Right lobe of liver (tissue), 6 donors: ENCODE data around the gene MCL1. TPM values are rescaled to one million over a fixed set of nuclear protein-coding genes. Genes with fewer than 3 reads are reported as not detected.

ENCODE experiments used
- ATAC-seq, 4 donors: fragments of 200-7000 bp; cut with Tn5 transposase; one replicate each; pipeline ENCODE4 v1.9.1; 2020; ENCODE audit warnings: mild to moderate bottlenecking in 4 of 4, moderate library complexity in 4 of 4
- DNase-seq, 3 donors: peaks; one replicate each; pipeline ENCODE4 v3.0.0-alpha.2; 2020
- H3K27ac ChIP-seq, 3 donors: fragments of 200-600 bp; one replicate each; pipeline ENCODE4 v1.8.0; 2022
- H3K27me3 ChIP-seq, 2 donors: fragments of 200-600 bp; one replicate each; pipeline ENCODE4 v1.8.0; 2022
- H3K36me3 ChIP-seq, 4 donors: fragments of 200-600 bp; sonication (generic) in 1 of 4; one replicate each; pipeline versions ENCODE4 v1.5.1 to v1.8.0; 2017 to 2022; ENCODE audit warnings: control low read depth in 1 of 4
- H3K4me1 ChIP-seq, 4 donors: fragments of 200-600 bp; sonication (generic) in 1 of 4; one replicate each; pipeline versions ENCODE4 v1.5.1 to v1.8.0; 2017 to 2022; ENCODE audit warnings: control low read depth in 1 of 4
- H3K4me3 ChIP-seq, 3 donors: fragments of 200-600 bp; one replicate each; pipeline ENCODE4 v1.8.0; 2022
- H3K9me3 ChIP-seq, 4 donors: fragments of 200-600 bp; sonication (generic) in 1 of 4; one replicate each; pipeline versions ENCODE4 v1.5.1 to v1.8.0; 2017 to 2022; ENCODE audit warnings: control low read depth in 1 of 4
- CTCF ChIP-seq, 4 donors: fragments of 200-600 bp in 3 of 4; fragments of 450-650 bp in 1 of 4; IDR thresholded peaks; one replicate each; pipeline versions ENCODE4 v1.5.1 to v1.8.0; 2016 to 2022; ENCODE audit warnings: antibody characterized with exemption in 4 of 4, mild to moderate bottlenecking in 2 of 4
- POLR2A ChIP-seq: fragments of 450-650 bp; IDR thresholded peaks from one replicate; pipeline ENCODE4 v1.6.1; 2017; ENCODE audit warnings: antibody characterized with exemption, mild to moderate bottlenecking
- WGBS: methylation state at CpG from one replicate; pipeline ENCODE4 v1.1.6; 2018; ENCODE audit warnings: low coverage, low lambda C conversion rate; ENCODE audit not compliant: insufficient coverage; ENCODE audit errors: missing lambda C conversion rate; 5-methylcytosine and 5-hydroxymethylcytosine counted together
- intact Hi-C, 2 donors: fragments of 100-400 bp; cut with DNase I; formaldehyde crosslinking; loops; one replicate each; pipeline versions ENCODE4 v1.11.2 to v1.14.1; 2022
- total RNA-seq, 6 experiments: library from RNA; depleted of rRNA in 2 of 6; stranded (reverse); fragments of >200 nt in 2 of 6; fragmentation: NEBNext Ultra II Directional in 3 of 6; extraction: Animal tissue kit (Norgen Biotek cat#: 25700) in 3 of 6; gene quantifications; one replicate each; pipeline versions ENCODE4 v1.1.0 to v1.2.4, GENCODE V29; 2016 to 2023
- donor health status: DM: no; HTN: yes; CAD: no.
- donor health status: DM: no; HTN: no; CAD: no.
- donor health status: DM: no; HTN: no; CAD: no.
- donor health status: DM: no; HTN: yes; CAD: no.
- donor health status: DM: no; HTN: yes; CAD: no.

MCL1 gene
- total RNA-seq, 6 experiments from 2014 or later, result 83.6 to 266 (median 158) TPM

DNA sequence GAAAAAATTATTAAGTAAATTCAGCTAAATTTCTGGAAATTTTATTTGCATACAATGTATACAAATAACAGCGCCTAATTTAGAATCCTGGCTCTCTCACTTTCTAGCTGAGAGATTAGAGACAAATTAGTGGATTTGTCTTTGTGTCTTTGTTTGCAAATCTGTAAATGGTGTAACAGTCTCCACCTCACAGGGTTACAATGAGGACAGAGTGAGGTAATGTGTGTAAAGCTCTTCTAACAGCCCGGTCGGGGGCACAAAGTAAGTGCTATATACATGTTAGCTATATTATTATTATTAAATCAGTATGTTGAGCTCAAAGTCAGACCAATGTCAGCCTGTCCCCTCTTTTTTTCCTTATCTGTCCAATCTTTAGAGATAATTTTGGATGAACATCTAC lies 35.2 kb downstream of the MCL1 start:
- no peak for DNase-seq
- Histone ChIP-seq H3K27me3 (no peaks in the 10 kb centered on the region), H3K4me1 (peaks cover 0 to 17% (median 0%) of the 10 kb centered on the region in 4 donors), H3K4me3 (peak overlapping the region in 1 of 3 donors; percentile 12), H3K36me3 (no peaks in the 10 kb centered on the region), H3K27ac (peak overlapping the region; percentile 40 to 69 (median 66)), H3K9me3 (no peaks in the 10 kb centered on the region)
- WGBS, result 29% methylated on average over 3 of the region's 3 CpGs
- intact Hi-C loops, result no loop called here
- ATAC-seq, result peak; percentile 61 to 65 (median 64)
- TF ChIP-seq CTCF (IDR thresholded peaks at IDR 0.05) (no peak), POLR2A (no peak)

DNA sequence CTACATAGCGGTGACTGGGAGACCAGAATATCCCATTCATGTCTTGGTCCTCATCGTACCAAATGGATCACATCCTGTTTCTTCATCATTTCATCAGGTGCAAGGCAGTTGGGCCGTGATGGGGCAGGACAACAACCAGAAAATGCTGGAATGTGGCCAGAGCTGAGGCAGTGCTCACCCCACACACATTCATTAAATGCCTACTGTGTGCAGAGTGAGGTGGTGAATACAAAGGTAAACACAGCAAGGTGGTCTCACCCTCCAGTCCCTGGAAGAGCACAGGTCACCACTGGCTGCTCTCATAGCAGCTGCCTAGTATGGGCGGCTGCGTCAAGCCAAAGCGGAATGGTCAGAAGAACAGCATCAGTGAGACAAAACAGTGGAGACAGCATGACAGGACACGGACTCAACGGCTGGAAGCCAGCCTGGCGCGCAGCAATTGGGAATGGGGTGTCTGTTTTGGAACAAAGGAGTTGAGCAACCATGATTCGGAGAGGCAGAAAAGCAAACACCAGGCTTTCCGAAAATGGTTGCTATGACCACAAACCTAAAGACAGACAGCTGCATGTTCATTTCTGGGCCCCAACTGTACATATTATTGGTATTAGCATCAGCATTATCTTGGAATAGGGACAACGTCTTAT lies 35.8 kb downstream of the MCL1 start:
- intact Hi-C loops, result no loop called here
- Histone ChIP-seq H3K27me3 (no peaks in the 10 kb centered on the region), H3K27ac (peak overlapping the region in 2 of 3 donors; percentile 66 to 69), H3K4me1 (peaks cover 0 to 17% (median 0%) of the 10 kb centered on the region in 4 donors), H3K4me3 (peak overlapping the region in 1 of 3 donors; percentile 12), H3K9me3 (no peaks in the 10 kb centered on the region), H3K36me3 (no peaks in the 10 kb centered on the region)
- ATAC-seq (peak; percentile 70 to 87 (median 82)), DNase-seq (peak; percentile 55 to 76 (median 72))
- WGBS, result 51% methylated on average over 13 of the region's 13 CpGs
- TF ChIP-seq CTCF (IDR thresholded peaks at IDR 0.05), result no peak
- no peak for TF ChIP-seq POLR2A

- WGBS, result 73% methylated on average over 8 of the region's 17 CpGs
- intact Hi-C loops, result loop anchor here in 1 of 2 donors (10.0 kb wide), 1 partner anchor 73 kb away; no protein-coding TSS in a partner anchor
- ATAC-seq, result peak in 1 of 4 donors; percentile 35
Measured at GRCh38 chr1:150537732-150538684, 41.4 kb downstream of the MCL1 start.

More at GRCh38 chr1:150537732-150538684, 41.4 kb downstream of the MCL1 start:
- H3K27ac ChIP-seq, result no peak overlapping the region
- H3K4me1 ChIP-seq, result peaks cover 0 to 2% (median under 1%) of the 10 kb centered on the region in 4 donors
- no peaks in the 10 kb centered on the region for H3K36me3 ChIP-seq
- H3K27me3 ChIP-seq, result no peaks in the 10 kb centered on the region
- no peak overlapping the region for H3K4me3 ChIP-seq
- no peak for TF ChIP-seq POLR2A
- no peak for TF ChIP-seq CTCF (IDR thresholded peaks at IDR 0.05)
- DNase-seq, result peak in 1 of 3 donors; percentile 40
- no peaks in the 10 kb centered on the region for H3K9me3 ChIP-seq
